K562 (cell line): Measurements from ENCODE around the gene KLK2. TPM values are rescaled to one million over a fixed set of nuclear protein-coding genes. Genes with fewer than 3 reads are reported as not detected.
A peak's percentile ranks its signal among the peaks of the same experiment; 100 is the strongest.

ENCODE experiments used
- BCL6 ChIP-seq: fragments of 250-450 bp; sonication (Bioruptor Pico); IDR thresholded peaks from 2 replicates; pipeline ENCODE4 v1.4.0; 2020
- BHLHE40 ChIP-seq: IDR thresholded peaks from 2 replicates; pipeline ENCODE4 v1.6.1; 2011; ENCODE audit warnings: low read length, improper control_type of control experiment
- CHD1 ChIP-seq: fragments of 200-600 bp; sonication (generic); IDR thresholded peaks from one replicate; pipeline ENCODE4 v1.6.1; 2012; ENCODE audit warnings: mild to moderate bottlenecking, moderate library complexity, low read length, inconsistent platforms
- E2F6 ChIP-seq, 2 experiments: IDR thresholded peaks; 2 replicates each; pipeline ENCODE4 v1.6.1; 2011; ENCODE audit warnings: borderline replicate concordance in 1 of 2, control low read depth in 1 of 2, low read depth in 1 of 2, low read length in 1 of 2, mild to moderate bottlenecking in 1 of 2, mixed read lengths in 1 of 2, moderate library complexity in 1 of 2; ENCODE audit not compliant: insufficient read depth in 1 of 2, insufficient read length in 1 of 2, poor library complexity in 1 of 2, severe bottlenecking in 1 of 2; ENCODE audit errors: extremely low read depth in 1 of 2
- GABPA ChIP-seq: fragments of 200-800 bp; sonication (Bioruptor generic); conservative IDR thresholded peaks from 2 replicates; pipeline ENCODE4 v1.6.1; 2016; ENCODE audit warnings: low read depth, missing genetic modification characterization, missing compliant biosample characterization
- HOXB6 ChIP-seq: fragments of 250-450 bp; sonication (Bioruptor Pico); IDR thresholded peaks from 2 replicates; pipeline ENCODE4 v1.5.1; 2022; ENCODE audit warnings: mild to moderate bottlenecking, borderline replicate concordance
- KHSRP ChIP-seq: fragments of 450-650 bp; IDR thresholded peaks from 2 replicates; pipeline ENCODE4 v1.6.1; 2017
- KLF16 ChIP-seq: IDR thresholded peaks from 2 replicates; pipeline ENCODE4 v1.6.1; 2016; ENCODE audit warnings: antibody characterized with exemption
- RAD21 ChIP-seq, 2 experiments: fragments of 250-450 bp in 1 of 2; fragments of 450-650 bp in 1 of 2; sonication (Bioruptor Pico) in 1 of 2; formaldehyde crosslinking in 1 of 2; IDR thresholded peaks in 1 of 2; conservative IDR thresholded peaks in 1 of 2; 2 replicates each; pipeline versions ENCODE4 v1.4.0 to v1.8.0; 2020 to 2022; ENCODE audit warnings: mild to moderate bottlenecking in 2 of 2, moderate library complexity in 1 of 2
- RBFOX2 ChIP-seq: fragments of 200-400 bp; formaldehyde crosslinking; IDR thresholded peaks from 2 replicates; pipeline ENCODE4 v1.6.1; 2017; ENCODE audit warnings: low read depth, mild to moderate bottlenecking, low read length, moderate library complexity
- TEAD1 ChIP-seq, 2 experiments: fragments of 450-650 bp in 1 of 2; sonication (generic) in 1 of 2; formaldehyde crosslinking; IDR thresholded peaks; 2 replicates each; pipeline versions ENCODE4 v1.4.0 to v1.8.0; 2020 to 2022; ENCODE audit warnings: mild to moderate bottlenecking in 2 of 2, missing genetic modification reagents in 1 of 2
- TFAP4 ChIP-seq: sonication (generic); formaldehyde crosslinking; IDR thresholded peaks from 2 replicates; pipeline ENCODE4 v1.8.0; 2022; ENCODE audit warnings: missing genetic modification reagents, mild to moderate bottlenecking, moderate library complexity, borderline replicate concordance
- TOE1 ChIP-seq, 2 experiments: fragments of 450-650 bp in 1 of 2; sonication (generic) in 1 of 2; formaldehyde crosslinking in 1 of 2; IDR thresholded peaks; 2 replicates each; pipeline versions ENCODE4 v1.7.1 to v1.8.0; 2016 to 2022; ENCODE audit warnings: borderline replicate concordance in 2 of 2, mild to moderate bottlenecking in 2 of 2, antibody characterized with exemption in 1 of 2, inconsistent platforms in 1 of 2, low read depth in 1 of 2, missing genetic modification reagents in 1 of 2, moderate library complexity in 1 of 2
- USF1 ChIP-seq: sonication (generic); formaldehyde crosslinking; IDR thresholded peaks from 2 replicates; pipeline ENCODE4 v1.9.0; 2022; ENCODE audit warnings: mild to moderate bottlenecking, missing genetic modification reagents
- ZNF134 ChIP-seq: fragments of 250-450 bp; sonication (Bioruptor Pico); conservative IDR thresholded peaks from 2 replicates; pipeline ENCODE4 v1.4.0; 2020
- ZNF143 ChIP-seq: sonication (generic); formaldehyde crosslinking; IDR thresholded peaks from 2 replicates; pipeline ENCODE4 v1.9.0; 2022; ENCODE audit warnings: mild to moderate bottlenecking, missing genetic modification reagents
- ZNF282 ChIP-seq: sonication (generic); formaldehyde crosslinking; IDR thresholded peaks from 2 replicates; pipeline ENCODE4 v1.8.1; 2023; ENCODE audit warnings: missing genetic modification reagents
- polyA plus RNA-seq, 8 experiments: library from polyadenylated mRNA; depleted of rRNA in 4 of 8; stranded (reverse) in 5 of 8; unstranded in 3 of 8; fragments of >200 nt; fragmentation: Nextera tagmentation in 2 of 8; fragmentation: Illumina TruSeq in 1 of 8; extraction: Ambion mirVana in 2 of 8; extraction: Trizol in 1 of 8; gene quantifications; 2 replicates each; pipeline versions ENCODE4 v1.2.1 to v1.2.3, GENCODE V29; 2011 to 2014; ENCODE audit warnings: inconsistent platforms in 1 of 8, missing spikeins in 1 of 8
- total RNA-seq, 7 experiments: library from RNA; depleted of rRNA in 6 of 7; stranded (reverse); fragments of >200 nt in 6 of 7; fragmentation: Illumina TruSeq in 2 of 7; extraction: Trizol in 2 of 7; gene quantifications; 2 replicates each; pipeline versions ENCODE4 v1.2.1 to v1.2.3, GENCODE V29; 2011 to 2021; ENCODE audit warnings: low replicate concordance in 1 of 7

KLK2 gene
- total and polyA plus RNA-seq, 9 of the 15 experiments (the other 6 are each of a cell fraction or from before 2014, with no cell fraction given), result 0.11 to 0.47 (median 0.23) TPM; not detected in 1

GRCh38 chr19:50870417-50871089 lies 2.7 kb upstream of the KLK2 start (continued):
- TF ChIP-seq BHLHE40 (peak; percentile 72), USF1 (peak; percentile 51; the same call in 1 of the 2 replicates), ZNF134 (CRISPR knock-in tag) (no peak), TOE1 (IDR thresholded peaks at IDR 0.05; ENCODE audit: borderline replicate concordance) (peak; percentile 44; the same call in 1 of the 2 replicates), TOE1 (CRISPR knock-in tag; IDR thresholded peaks at IDR 0.05; ENCODE audit: borderline replicate concordance, low read depth) (no peak), ZNF282 (CRISPR knock-in tag) (no peak), RBFOX2 (peak; percentile 60), KLF16 (peak; percentile 24; the same call in 1 of the 2 replicates), ZNF143 (CRISPR knock-in tag) (no peak), TFAP4 (peak; percentile 88), BCL6 (CRISPR knock-in tag) (no peak), HOXB6 (CRISPR knock-in tag) (no peak), RAD21 (CRISPR knock-in tag; conservative IDR thresholded peaks at IDR 0.05 in 1 of 2, IDR thresholded peaks at IDR 0.05 in 1 of 2) (peak; percentile 88 to 96), TEAD1 (CRISPR knock-in tag; IDR thresholded peaks at IDR 0.05) (peak in 1 of 2 experiments; percentile 76; a peak in 1 of 4 replicates), GABPA (tag) (peak; percentile 61), KHSRP (peak; percentile 91), CHD1 (no peak), E2F6 (IDR thresholded peaks at IDR 0.05; ENCODE audit: borderline replicate concordance in 1 of 2, extremely low read depth in 1 of 2, insufficient read depth in 1 of 2, insufficient read length in 1 of 2, low read depth in 1 of 2, low read length in 1 of 2, poor library complexity in 1 of 2, severe bottlenecking in 1 of 2) (peak; percentile 70 to 78)
